HCT116 (cell line): ENCODE data around the gene ITIH4. TPM values are rescaled to one million over a fixed set of nuclear protein-coding genes. Genes with fewer than 3 reads are reported as not detected.

Experiments used
- ATAC-seq: fragments of 200-7000 bp; cut with Tn5 transposase; 2 replicates; pipeline ENCODE4 v1.9.1; 2020; ENCODE audit warnings: mild to moderate bottlenecking, moderate library complexity
- BruUV-seq: library from RNA; stranded (reverse); fragments of 400-500 nt; replicated peaks from 2 replicates; lab custom pipeline; 2021; lab: Mats Ljungman, UMichigan
- CTCF ChIA-PET: fragments of 300-600 bp; sonication (Branson Sonifier 250); formaldehyde crosslinking; loops from one replicate; lab custom pipeline; 2021; ENCODE audit warnings: antibody characterized with exemption; lab: Charles Lee
- POLR2A ChIA-PET: fragments of 300-600, 350-600 bp; sonication (Branson Sonifier 250); formaldehyde crosslinking; loops from one replicate; lab custom pipeline; 2021; ENCODE audit warnings: antibody characterized with exemption; lab: Charles Lee
- RAD21 ChIA-PET, 2 experiments: fragments of 300-600 bp; sonication (Branson Sonifier 250); formaldehyde crosslinking; loops; one replicate each; lab custom pipeline; 2023; ENCODE audit warnings: low total read pairs in 2 of 2; ENCODE audit not compliant: uncharacterized antibody in 2 of 2, unreplicated experiment in 2 of 2, low non-redundant PET in 1 of 2; lab: Charles Lee
- DNase-seq: peaks from one replicate; pipeline ENCODE4 v3.0.0-alpha.2; 2010; ENCODE audit warnings: low read depth, low spot score
- H2AFZ ChIP-seq: fragments of 200-600 bp; shearing (Covaris generic), sonication (generic); 2 replicates; pipeline ENCODE4 v1.6.1; 2017; ENCODE audit warnings: low read depth, mixed run types, mixed read lengths, antibody characterized with exemption, low read length; ENCODE audit not compliant: poor library complexity, severe bottlenecking
- H3K27ac ChIP-seq: 2 replicates; pipeline ENCODE4 v1.5.1; 2012; ENCODE audit warnings: low read depth, low read length
- H3K27me3 ChIP-seq: fragments of 200-600 bp; sonication (generic); 2 replicates; pipeline ENCODE4 v1.6.1; 2016; ENCODE audit warnings: mixed run types, low read length, mixed read lengths; ENCODE audit not compliant: insufficient read depth
- H3K36me3 ChIP-seq, 2 experiments: fragments of 200-500 bp in 1 of 2; fragments of 200-600 bp in 1 of 2; sonication (Bioruptor generic) in 1 of 2; sonication (generic) in 1 of 2; 2 replicates each; pipeline versions ENCODE4 v1.5.1 to v1.6.1; 2014 to 2016; ENCODE audit warnings: low read length in 2 of 2, inconsistent platforms in 1 of 2, mixed read lengths in 1 of 2, mixed run types in 1 of 2; ENCODE audit not compliant: insufficient read depth in 2 of 2, control insufficient read depth in 1 of 2
- H3K4me1 ChIP-seq, 2 experiments: fragments of 200-600 bp in 1 of 2; sonication (generic) in 1 of 2; 2 replicates each; pipeline versions ENCODE4 v1.5.1 to v1.6.1; 2012 to 2017; ENCODE audit warnings: low read length in 2 of 2, inconsistent platforms in 1 of 2, mild to moderate bottlenecking in 1 of 2, mixed read lengths in 1 of 2, mixed run types in 1 of 2, moderate library complexity in 1 of 2; ENCODE audit not compliant: insufficient read depth in 2 of 2, control insufficient read depth in 1 of 2
- H3K4me2 ChIP-seq: fragments of 200-600 bp; sonication (generic); 2 replicates; pipeline ENCODE4 v1.6.1; 2017; ENCODE audit warnings: mixed run types, low read length, mixed read lengths
- H3K4me3 ChIP-seq, 2 experiments: fragments of 200-600 bp in 1 of 2; sonication (generic) in 1 of 2; replicated peaks in 1 of 2; 2 replicates each; pipeline ENCODE4 v1.5.1; 2011 to 2016; ENCODE audit warnings: low read length in 2 of 2, control low read depth in 1 of 2, low read depth in 1 of 2, mild to moderate bottlenecking in 1 of 2, mixed read lengths in 1 of 2, mixed run types in 1 of 2
- H3K79me2 ChIP-seq: fragments of 200-600 bp; sonication (generic); 2 replicates; pipeline ENCODE4 v1.6.1; 2017; ENCODE audit warnings: mild to moderate bottlenecking, mixed run types, low read length, moderate library complexity, mixed read lengths; ENCODE audit not compliant: insufficient read depth
- H3K9ac ChIP-seq: fragments of 200-600 bp; sonication (generic); 2 replicates; pipeline ENCODE4 v1.6.1; 2016; ENCODE audit warnings: low read length, mixed read lengths
- H3K9me2 ChIP-seq: fragments of 200-600 bp; sonication (generic), shearing (Covaris generic); 2 replicates; pipeline ENCODE4 v1.6.1; 2017; ENCODE audit warnings: mixed run types, mild to moderate bottlenecking, moderate library complexity; ENCODE audit not compliant: insufficient read depth
- H3K9me3 ChIP-seq, 2 experiments: fragments of 200-500 bp in 1 of 2; fragments of 200-600 bp in 1 of 2; sonication (Bioruptor generic) in 1 of 2; sonication (generic) in 1 of 2; 2 replicates each; pipeline ENCODE4 v1.6.1; 2014 to 2017; ENCODE audit warnings: low read length in 2 of 2, mixed read lengths in 2 of 2, inconsistent platforms in 1 of 2, low read depth in 1 of 2, mild to moderate bottlenecking in 1 of 2, mixed run types in 1 of 2, moderate library complexity in 1 of 2; ENCODE audit not compliant: control insufficient read depth in 1 of 2, insufficient read depth in 1 of 2
- H4K20me1 ChIP-seq: fragments of 200-600 bp; sonication (generic), shearing (Covaris generic); 2 replicates; pipeline ENCODE4 v1.6.1; 2017; ENCODE audit warnings: mixed run types, mild to moderate bottlenecking, moderate library complexity; ENCODE audit not compliant: insufficient read depth
- ATF3 ChIP-seq: IDR thresholded peaks from 2 replicates; pipeline ENCODE4 v1.6.1; 2012
- CBX3 ChIP-seq: IDR thresholded peaks from 2 replicates; pipeline ENCODE4 v1.6.1; 2012; ENCODE audit warnings: low read depth
- CEBPB ChIP-seq: IDR thresholded peaks from 2 replicates; pipeline ENCODE4 v1.6.1; 2012; ENCODE audit warnings: low read depth
- CTCF ChIP-seq, 3 experiments: fragments of 200-600 bp in 1 of 3; sonication (generic) in 1 of 3; IDR thresholded peaks in 2 of 3; conservative IDR thresholded peaks in 1 of 3; 2 replicates each; pipeline ENCODE4 v1.5.1; 2012 to 2017; ENCODE audit warnings: low read depth in 2 of 3, low read length in 2 of 3, antibody characterized with exemption in 1 of 3, borderline replicate concordance in 1 of 3, control low read depth in 1 of 3, mild to moderate bottlenecking in 1 of 3, mixed read lengths in 1 of 3, mixed run types in 1 of 3, moderate library complexity in 1 of 3; ENCODE audit not compliant: insufficient read depth in 1 of 3
- EGR1 ChIP-seq: IDR thresholded peaks from 2 replicates; pipeline ENCODE4 v1.6.1; 2012; ENCODE audit warnings: low read depth
- EZH2 ChIP-seq: fragments of 200-600 bp; sonication (generic); IDR thresholded peaks from 2 replicates; pipeline ENCODE4 v1.6.1; 2017; ENCODE audit warnings: antibody characterized with exemption, mixed run types
- FOSL1 ChIP-seq: IDR thresholded peaks from 2 replicates; pipeline ENCODE4 v1.6.1; 2012; ENCODE audit warnings: low read depth
- MAX ChIP-seq: IDR thresholded peaks from 2 replicates; pipeline ENCODE4 v1.6.1; 2012
- POLR2A ChIP-seq: IDR thresholded peaks from 2 replicates; pipeline ENCODE4 v1.7.0; 2011; ENCODE audit warnings: borderline replicate concordance; ENCODE audit not compliant: insufficient read depth, insufficient read length; ENCODE audit errors: extremely low read depth
- RAD21 ChIP-seq: IDR thresholded peaks from 2 replicates; pipeline ENCODE4 v1.6.1; 2012; ENCODE audit warnings: low read depth, mild to moderate bottlenecking
- REST ChIP-seq: IDR thresholded peaks from 2 replicates; pipeline ENCODE4 v1.6.1; 2012; ENCODE audit warnings: low read depth
- SIN3A ChIP-seq: IDR thresholded peaks from 2 replicates; pipeline ENCODE4 v1.6.1; 2012; ENCODE audit warnings: low read depth
- SP1 ChIP-seq: IDR thresholded peaks from 2 replicates; pipeline ENCODE4 v1.6.1; 2012; ENCODE audit warnings: low read depth
- SRF ChIP-seq: IDR thresholded peaks from 2 replicates; pipeline ENCODE4 v1.6.1; 2012; ENCODE audit warnings: low read depth
- TCF7L2 ChIP-seq: IDR thresholded peaks from 2 replicates; pipeline ENCODE4 v1.7.0; 2011; ENCODE audit warnings: borderline replicate concordance, inconsistent platforms; ENCODE audit not compliant: insufficient read depth, insufficient read length; ENCODE audit errors: extremely low read depth
- YY1 ChIP-seq: IDR thresholded peaks from 2 replicates; pipeline ENCODE4 v1.6.1; 2011; ENCODE audit warnings: low read length, low read depth, moderate library complexity, mild to moderate bottlenecking; ENCODE audit not compliant: insufficient replicate concordance; ENCODE audit errors: extremely low read depth
- ZBTB33 ChIP-seq: IDR thresholded peaks from 2 replicates; pipeline ENCODE4 v1.6.1; 2011; ENCODE audit warnings: mild to moderate bottlenecking, low read length, moderate library complexity; ENCODE audit not compliant: insufficient replicate concordance; ENCODE audit errors: extremely low read depth
- ZNF274 ChIP-seq: fragments of 200-500 bp; sonication (Bioruptor generic); IDR thresholded peaks from 2 replicates; pipeline ENCODE4 v1.6.1; 2014; ENCODE audit warnings: mild to moderate bottlenecking, low read depth, low read length, inconsistent platforms
- intact Hi-C: fragments of 100-400 bp; cut with micrococcal nuclease; formaldehyde crosslinking; loops from 2 replicates; pipeline ENCODE4 v1.10.0; 2022
- total RNA-seq: library from RNA; stranded (reverse); gene quantifications from one replicate; pipeline ENCODE4 v1.2.1, GENCODE V29; 2021; ENCODE audit not compliant: unreplicated experiment

Gene ITIH4
- total RNA-seq, 1 experiment from 2014 or later, result 4.1 TPM

- Histone ChIP-seq H3K27me3 (no peaks in the 10 kb centered on the region), H3K36me3 (no peaks in the 10 kb centered on the region), H3K9me2 (no peaks in the 10 kb centered on the region), H3K4me3 (no peak overlapping the region), H4K20me1 (no peaks in the 10 kb centered on the region), H3K79me2 (peaks cover 11% of the 10 kb centered on the region), H3K9ac (no peak overlapping the region), H3K27ac (no peak overlapping the region), H2AFZ (no peak overlapping the region), H3K4me2 (no peak overlapping the region), H3K9me3 (no peaks in the 10 kb centered on the region), H3K4me1 (peaks cover 4 to 27% of the 10 kb centered on the region in 2 experiments; a peak in 3 of 4 replicates)
- intact Hi-C loops, result no loop called here
- BruUV-seq, result no TSS peak
- CTCF ChIA-PET, result interaction anchor here (0.7 kb wide), 1 partner anchor 25 kb away, joined by 5 read pairs; no protein-coding TSS in a partner anchor
- RAD21 ChIA-PET, result no interaction called here
- ATAC-seq (no peak), DNase-seq (no peak)
- POLR2A ChIA-PET, result no interaction called here
- no peak for TF ChIP-seq EZH2
- TF ChIP-seq MAX, result no peak
- TF ChIP-seq REST, result no peak
- no peak for TF ChIP-seq RAD21
- no peak for TF ChIP-seq CEBPB
- no peak for TF ChIP-seq SRF
- no peak for TF ChIP-seq FOSL1
- no peak for TF ChIP-seq ATF3
- no peak for TF ChIP-seq EGR1
- TF ChIP-seq SIN3A, result no peak
- no peak for TF ChIP-seq POLR2A
- TF ChIP-seq TCF7L2, result no peak
- no peak for TF ChIP-seq CBX3
- no peak for TF ChIP-seq YY1
- TF ChIP-seq ZNF274, result no peak
- no peak for TF ChIP-seq CTCF (IDR thresholded peaks at IDR 0.05 in 2 of 3, conservative IDR thresholded peaks at IDR 0.05 in 1 of 3; ENCODE audit: borderline replicate concordance in 1 of 3, insufficient read depth in 1 of 3, low read depth in 2 of 3, low read length in 2 of 3)
- no peak for TF ChIP-seq ZBTB33
- TF ChIP-seq SP1, result no peak
These were observed 56.3 kb downstream of the ITIH4 start for GRCh38 chr3:52774066-52774713.
